SK-N-SH (cell line): ENCODE results near the gene HTRA2. TPM values are rescaled to one million over a fixed set of nuclear protein-coding genes. Genes with fewer than 3 reads are reported as not detected.

ENCODE experiments used
- CTCF ChIA-PET: fragments of 300-600, 350-600 bp; formaldehyde crosslinking; extraction: SDS; loops from one replicate; lab custom pipeline; 2021; lab: Yijun Ruan, JAX
- POLR2A ChIA-PET: fragments of 350-600 bp; sonication (Branson Sonifier 250); formaldehyde crosslinking; extraction: SDS; loops from one replicate; lab custom pipeline; 2020; ENCODE audit warnings: antibody characterized with exemption, inconsistent platforms; lab: Yijun Ruan, JAX
- DNase-seq: peaks from one replicate; pipeline ENCODE4 v3.0.0; 2012
- H2AFZ ChIP-seq: fragments of 200-600 bp; sonication (generic); 2 replicates; pipeline ENCODE4 v1.8.1; 2016; ENCODE audit warnings: antibody characterized with exemption, mild to moderate bottlenecking, low read depth
- H3F3A ChIP-seq: fragments of 200-600 bp; sonication (generic); replicated peaks from 2 replicates; pipeline ENCODE3; 2016; ENCODE audit warnings: antibody characterized with exemption, mild to moderate bottlenecking; ENCODE audit not compliant: insufficient read depth
- H3K27ac ChIP-seq, 2 experiments: fragments of 200-500 bp in 1 of 2; fragments of 200-600 bp in 1 of 2; sonication (Bioruptor generic) in 1 of 2; sonication (generic), shearing (Covaris generic) in 1 of 2; 2 replicates each; pipeline versions ENCODE4 v1.5.1 to v1.6.1; 2014 to 2016; ENCODE audit warnings: low read depth in 2 of 2, inconsistent platforms in 1 of 2, low read length in 1 of 2, mild to moderate bottlenecking in 1 of 2, mixed read lengths in 1 of 2
- H3K27me3 ChIP-seq: fragments of 200-600 bp; sonication (generic), shearing (Covaris generic); 2 replicates; pipeline ENCODE4 v1.6.1; 2016; ENCODE audit warnings: mixed run types; ENCODE audit not compliant: insufficient read depth
- H3K36me3 ChIP-seq, 2 experiments: fragments of 200-500 bp in 1 of 2; fragments of 200-600 bp in 1 of 2; sonication (Bioruptor generic) in 1 of 2; sonication (generic) in 1 of 2; replicated peaks in 1 of 2; 2 replicates each; pipeline versions ENCODE3 to v1.5.1; 2014 to 2016; ENCODE audit warnings: low read length in 1 of 2, mild to moderate bottlenecking in 1 of 2; ENCODE audit not compliant: insufficient read depth in 2 of 2, control insufficient read depth in 1 of 2
- H3K4me1 ChIP-seq, 2 experiments: fragments of 200-500 bp in 1 of 2; fragments of 200-600 bp in 1 of 2; sonication (Bioruptor generic) in 1 of 2; sonication (generic), shearing (Covaris generic) in 1 of 2; 2 replicates each; pipeline versions ENCODE4 v1.5.1 to v1.6.1; 2014 to 2016; ENCODE audit warnings: low read depth in 1 of 2, low read length in 1 of 2, mixed run types in 1 of 2; ENCODE audit not compliant: insufficient read depth in 2 of 2, control insufficient read depth in 1 of 2
- H3K4me2 ChIP-seq: fragments of 200-600 bp; sonication (generic), shearing (Covaris generic); 2 replicates; pipeline ENCODE4 v1.6.1; 2017; ENCODE audit warnings: mixed run types
- H3K4me3 ChIP-seq, 2 experiments: fragments of 200-500 bp in 1 of 2; fragments of 200-600 bp in 1 of 2; sonication (Bioruptor generic) in 1 of 2; sonication (generic), shearing (Covaris generic) in 1 of 2; 2 replicates each; pipeline versions ENCODE4 v1.5.1 to v1.8.1; 2014 to 2016; ENCODE audit warnings: low read depth in 2 of 2, inconsistent platforms in 1 of 2, low read length in 1 of 2, mild to moderate bottlenecking in 1 of 2, mixed read lengths in 1 of 2, moderate library complexity in 1 of 2
- H3K79me2 ChIP-seq: fragments of 200-600 bp; sonication (generic); 2 replicates; pipeline ENCODE4 v1.8.1; 2017; ENCODE audit warnings: mild to moderate bottlenecking; ENCODE audit not compliant: insufficient read depth
- H3K9ac ChIP-seq: fragments of 200-600 bp; sonication (generic); 2 replicates; pipeline ENCODE4 v1.6.1; 2017; ENCODE audit warnings: mixed run types
- H3K9me2 ChIP-seq: fragments of 200-600 bp; sonication (generic); 2 replicates; pipeline ENCODE4 v1.6.1; 2017; ENCODE audit warnings: mixed run types
- H3K9me3 ChIP-seq: fragments of 200-600 bp; sonication (generic); 2 replicates; pipeline ENCODE4 v1.6.1; 2017; ENCODE audit warnings: mixed run types, mild to moderate bottlenecking, moderate library complexity
- H4K20me1 ChIP-seq: fragments of 200-600 bp; sonication (generic); 2 replicates; pipeline ENCODE4 v1.6.1; 2017; ENCODE audit warnings: mild to moderate bottlenecking, mixed run types; ENCODE audit not compliant: insufficient read depth
- EZH2phosphoT487 ChIP-seq: fragments of 200-600 bp; sonication (generic); IDR thresholded peaks from 2 replicates; pipeline ENCODE4 v1.6.1; 2017; ENCODE audit warnings: low read depth, mixed run types, mild to moderate bottlenecking, antibody characterized with exemption, moderate library complexity, borderline replicate concordance
- FOXJ3 ChIP-seq: sonication (generic); formaldehyde crosslinking; IDR thresholded peaks from 2 replicates; pipeline ENCODE4 v1.5.1; 2020; ENCODE audit warnings: mild to moderate bottlenecking, missing genetic modification reagents
- FOXM1 ChIP-seq: IDR thresholded peaks from 2 replicates; pipeline ENCODE4 v1.4.0; 2012; ENCODE audit warnings: low read depth, mild to moderate bottlenecking
- GABPA ChIP-seq: IDR thresholded peaks from 2 replicates; pipeline ENCODE4 v1.4.0; 2012; ENCODE audit warnings: low read depth, mild to moderate bottlenecking
- GATA2 ChIP-seq: sonication (generic); formaldehyde crosslinking; IDR thresholded peaks from 2 replicates; pipeline ENCODE4 v1.5.0; 2020; ENCODE audit warnings: mild to moderate bottlenecking, missing genetic modification reagents
- JUND ChIP-seq: IDR thresholded peaks from 2 replicates; pipeline ENCODE4 v1.4.0; 2012
- MEF2A ChIP-seq: IDR thresholded peaks from 2 replicates; pipeline ENCODE4 v1.4.0; 2012; ENCODE audit warnings: low read depth, borderline replicate concordance
- MXI1 ChIP-seq: IDR thresholded peaks from 2 replicates; pipeline ENCODE4 v1.6.1; 2012; ENCODE audit warnings: mild to moderate bottlenecking, low read depth, low read length, improper control_type of control experiment
- NRF1 ChIP-seq: IDR thresholded peaks from 2 replicates; pipeline ENCODE4 v1.6.1; 2012; ENCODE audit warnings: low read depth, mild to moderate bottlenecking, low read length
- RFX5 ChIP-seq: IDR thresholded peaks from 2 replicates; pipeline ENCODE4 v1.6.1; 2012; ENCODE audit warnings: mild to moderate bottlenecking, improper control_type of control experiment, low read length
- RXRA ChIP-seq: IDR thresholded peaks from 2 replicates; pipeline ENCODE4 v1.4.0; 2012; ENCODE audit warnings: low read depth, mild to moderate bottlenecking, borderline replicate concordance
- SMC3 ChIP-seq: IDR thresholded peaks from 2 replicates; pipeline ENCODE4 v1.6.1; 2012; ENCODE audit warnings: low read depth, low read length, improper control_type of control experiment
- TCF12 ChIP-seq: IDR thresholded peaks from 2 replicates; pipeline ENCODE4 v1.4.0; 2012
- USF2 ChIP-seq: fragments of 150-350 bp; IDR thresholded peaks from 2 replicates; pipeline ENCODE4 v1.6.1; 2017; ENCODE audit warnings: antibody characterized with exemption, low read length, low read depth, borderline replicate concordance
- ZBTB33 ChIP-seq: IDR thresholded peaks from 2 replicates; pipeline ENCODE4 v1.4.0; 2012; ENCODE audit warnings: low read depth, borderline replicate concordance
- WGBS: methylation state at CpG from one replicate; pipeline ENCODE4 v1.1.6; 2017; ENCODE audit warnings: low lambda C conversion rate; 5-methylcytosine and 5-hydroxymethylcytosine counted together
- polyA plus RNA-seq, 3 experiments: library from polyadenylated mRNA; depleted of rRNA; stranded (reverse); fragments of >200 nt; gene quantifications; 2 replicates each; pipeline ENCODE4 v1.2.3, GENCODE V29; 2012
- TF ChIP-seq, protein P1 (sequence below): IDR thresholded peaks from 2 replicates; pipeline ENCODE4; 2012
- TF ChIP-seq, protein P2 (sequence below): IDR thresholded peaks from 2 replicates; pipeline ENCODE4 v1.4.0; 2012; ENCODE audit warnings: low read depth
- TF ChIP-seq, protein P3 (sequence below): IDR thresholded peaks from 2 replicates; pipeline ENCODE4 v1.4.0; 2012; ENCODE audit warnings: low read depth, borderline replicate concordance
- TF ChIP-seq, protein P4 (sequence below): fragments of 150-350 bp; IDR thresholded peaks from 2 replicates; pipeline ENCODE4 v1.6.1; 2016; ENCODE audit warnings: mild to moderate bottlenecking, low read depth, low read length

HTRA2 gene
- polyA plus RNA-seq, 1 of the 3 experiments (the other 2 are of a cell fraction) = 55.7 TPM

- TF ChIP-seq, protein P1, sequence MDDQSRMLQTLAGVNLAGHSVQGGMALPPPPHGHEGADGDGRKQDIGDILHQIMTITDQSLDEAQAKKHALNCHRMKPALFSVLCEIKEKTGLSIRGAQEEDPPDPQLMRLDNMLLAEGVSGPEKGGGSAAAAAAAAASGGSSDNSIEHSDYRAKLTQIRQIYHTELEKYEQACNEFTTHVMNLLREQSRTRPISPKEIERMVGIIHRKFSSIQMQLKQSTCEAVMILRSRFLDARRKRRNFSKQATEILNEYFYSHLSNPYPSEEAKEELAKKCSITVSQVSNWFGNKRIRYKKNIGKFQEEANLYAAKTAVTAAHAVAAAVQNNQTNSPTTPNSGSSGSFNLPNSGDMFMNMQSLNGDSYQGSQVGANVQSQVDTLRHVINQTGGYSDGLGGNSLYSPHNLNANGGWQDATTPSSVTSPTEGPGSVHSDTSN = no peak
- TF ChIP-seq TCF12 (no peak), FOXJ3 (CRISPR knock-in tag) (no peak), GATA2 (CRISPR knock-in tag) (no peak), SMC3 (no peak), USF2 (no peak)
These were observed 7.4 kb downstream of the HTRA2 start (continued) for GRCh38 chr2:74537140-74537539.

GRCh38 chr2:74538881-74539339, 9.2 kb downstream of the HTRA2 start:
- CTCF ChIA-PET = no interaction called here
- Histone ChIP-seq H3K4me2 (no peak overlapping the region), H3F3A (peaks cover 5% of the 10 kb centered on the region), H3K4me3 (no peak overlapping the region), H3K4me1 (no peaks in the 10 kb centered on the region), H3K9me3 (no peaks in the 10 kb centered on the region), H3K9me2 (no peaks in the 10 kb centered on the region), H2AFZ (no peak overlapping the region), H4K20me1 (no peaks in the 10 kb centered on the region), H3K36me3 (peaks cover 4 to 6% of the 10 kb centered on the region in 2 experiments), H3K27ac (no peak overlapping the region), H3K9ac (no peak overlapping the region), H3K79me2 (no peaks in the 10 kb centered on the region), H3K27me3 (no peaks in the 10 kb centered on the region)
- DNase-seq = no peak
- POLR2A ChIA-PET = no interaction called here
- WGBS = 90% methylated on average over 7 of the region's 7 CpGs
- no peak for TF ChIP-seq NRF1
- no peak for TF ChIP-seq RXRA
- TF ChIP-seq, protein P2, sequence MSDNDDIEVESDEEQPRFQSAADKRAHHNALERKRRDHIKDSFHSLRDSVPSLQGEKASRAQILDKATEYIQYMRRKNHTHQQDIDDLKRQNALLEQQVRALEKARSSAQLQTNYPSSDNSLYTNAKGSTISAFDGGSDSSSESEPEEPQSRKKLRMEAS = no peak
- TF ChIP-seq RFX5 = no peak
- TF ChIP-seq, protein P3, sequence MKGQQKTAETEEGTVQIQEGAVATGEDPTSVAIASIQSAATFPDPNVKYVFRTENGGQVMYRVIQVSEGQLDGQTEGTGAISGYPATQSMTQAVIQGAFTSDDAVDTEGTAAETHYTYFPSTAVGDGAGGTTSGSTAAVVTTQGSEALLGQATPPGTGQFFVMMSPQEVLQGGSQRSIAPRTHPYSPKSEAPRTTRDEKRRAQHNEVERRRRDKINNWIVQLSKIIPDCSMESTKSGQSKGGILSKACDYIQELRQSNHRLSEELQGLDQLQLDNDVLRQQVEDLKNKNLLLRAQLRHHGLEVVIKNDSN = no peak
- TF ChIP-seq FOXM1 = no peak
- no peak for TF ChIP-seq EZH2phosphoT487

DNA sequence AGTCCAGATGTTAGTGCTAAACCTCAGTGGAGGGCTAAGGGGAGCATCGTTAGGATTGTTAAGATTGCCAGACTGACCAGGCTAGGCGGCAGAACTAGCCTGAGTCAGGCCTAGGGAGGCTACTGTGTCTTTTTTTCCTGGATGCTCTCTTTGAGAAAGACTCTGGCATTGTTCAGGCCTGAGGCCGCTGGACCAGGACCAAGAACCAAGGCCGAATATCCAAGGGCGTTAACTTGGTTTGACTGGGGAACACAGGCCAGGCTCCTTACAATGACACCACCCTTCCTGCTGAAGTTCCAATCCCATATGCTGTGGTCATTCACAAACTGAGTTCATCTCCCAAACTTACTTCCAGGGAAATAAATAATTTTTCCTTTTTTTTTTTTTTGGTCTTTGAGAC, 10.6 kb downstream of the HTRA2 start:
- H3F3A ChIP-seq = peaks cover 7% of the 10 kb centered on the region
- H3K9me2 ChIP-seq = no peaks in the 10 kb centered on the region
- no peaks in the 10 kb centered on the region for H3K9me3 ChIP-seq
- no peaks in the 10 kb centered on the region for H3K4me1 ChIP-seq
- no peak overlapping the region for H3K9ac ChIP-seq
- no peak overlapping the region for H3K4me2 ChIP-seq
- peaks cover 3% of the 10 kb centered on the region in 2 experiments for H3K36me3 ChIP-seq
- no peaks in the 10 kb centered on the region for H4K20me1 ChIP-seq
- ChIA-PET POLR2A (no interaction called here), CTCF (interaction anchor here (0.8 to 1.1 kb wide), 2 partner anchors 8 to 57 kb away, joined by 3 read pairs; partner anchors contain the start of genes CCDC142 and TTC31)
- H3K27me3 ChIP-seq = no peaks in the 10 kb centered on the region
- H2AFZ ChIP-seq = no peak overlapping the region
- no peak overlapping the region for H3K4me3 ChIP-seq
- no peaks in the 10 kb centered on the region for H3K79me2 ChIP-seq
- WGBS = 91% methylated on average over 5 of the region's 5 CpGs
- no peak overlapping the region for H3K27ac ChIP-seq
- DNase-seq = no peak
- TF ChIP-seq RXRA (no peak), ZBTB33 (no peak), MXI1 (no peak), JUND (no peak), GABPA (no peak), MEF2A (no peak), NRF1 (no peak)
- TF ChIP-seq, protein P4, sequence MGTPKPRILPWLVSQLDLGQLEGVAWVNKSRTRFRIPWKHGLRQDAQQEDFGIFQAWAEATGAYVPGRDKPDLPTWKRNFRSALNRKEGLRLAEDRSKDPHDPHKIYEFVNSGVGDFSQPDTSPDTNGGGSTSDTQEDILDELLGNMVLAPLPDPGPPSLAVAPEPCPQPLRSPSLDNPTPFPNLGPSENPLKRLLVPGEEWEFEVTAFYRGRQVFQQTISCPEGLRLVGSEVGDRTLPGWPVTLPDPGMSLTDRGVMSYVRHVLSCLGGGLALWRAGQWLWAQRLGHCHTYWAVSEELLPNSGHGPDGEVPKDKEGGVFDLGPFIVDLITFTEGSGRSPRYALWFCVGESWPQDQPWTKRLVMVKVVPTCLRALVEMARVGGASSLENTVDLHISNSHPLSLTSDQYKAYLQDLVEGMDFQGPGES = no peak
